IMR-90 (cell line): Measurements from ENCODE around the gene CNPY3. TPM values are rescaled to one million over a fixed set of nuclear protein-coding genes. Genes with fewer than 3 reads are reported as not detected.

Experiments
- ATAC-seq: fragments of 200-7000 bp; cut with Tn5 transposase; 2 replicates; pipeline ENCODE4 v1.9.1; 2020; ENCODE audit warnings: low read depth, mild to moderate bottlenecking, moderate library complexity
- BruUV-seq: library from RNA; stranded (reverse); fragments of 400-500 nt; replicated peaks from 2 replicates; lab custom pipeline; 2021; lab: Mats Ljungman, UMichigan
- CTCF ChIA-PET: fragments of 300-600 bp; formaldehyde crosslinking; extraction: SDS; loops from one replicate; lab custom pipeline; 2021; ENCODE audit warnings: antibody characterized with exemption; lab: Yijun Ruan, JAX
- POLR2A ChIA-PET: fragments of 300-600 bp; sonication (Branson Sonifier 250); formaldehyde crosslinking; loops from one replicate; lab custom pipeline; 2022; ENCODE audit warnings: antibody characterized with exemption; ENCODE audit not compliant: unreplicated experiment; lab: Charles Lee
- DNase-seq: peaks from one replicate; pipeline ENCODE4 v3.0.0; 2013
- H2AFZ ChIP-seq: replicated peaks from 2 replicates; pipeline ENCODE3; 2013; ENCODE audit warnings: low read length, mild to moderate bottlenecking; ENCODE audit not compliant: poor library complexity
- H2AK5ac ChIP-seq: 2 replicates; pipeline ENCODE4 v1.6.1; 2013; ENCODE audit warnings: low read depth, low read length, inconsistent platforms
- H2AK9ac ChIP-seq: replicated peaks from 2 replicates; pipeline ENCODE3; 2013; ENCODE audit warnings: mild to moderate bottlenecking, low read depth, low read length, moderate library complexity; ENCODE audit not compliant: poor library complexity
- H2BK120ac ChIP-seq: 2 replicates; pipeline ENCODE4 v1.6.1; 2013; ENCODE audit warnings: low read depth, low read length, inconsistent platforms
- H2BK15ac ChIP-seq: 3 replicates; pipeline ENCODE4 v1.6.1; 2013; ENCODE audit warnings: low read depth, low read length, inconsistent platforms
- H2BK20ac ChIP-seq: 2 replicates; pipeline ENCODE4 v1.6.1; 2013; ENCODE audit warnings: low read depth, mild to moderate bottlenecking, inconsistent platforms, low read length, moderate library complexity
- H2BK5ac ChIP-seq: 2 replicates; pipeline ENCODE4 v1.6.1; 2013; ENCODE audit warnings: mild to moderate bottlenecking, low read depth, low read length, inconsistent platforms; ENCODE audit not compliant: poor library complexity, severe bottlenecking
- H3K14ac ChIP-seq: replicated peaks from 2 replicates; pipeline ENCODE4 v1.6.1; 2013; ENCODE audit warnings: low read depth, low read length, inconsistent platforms
- H3K18ac ChIP-seq: 2 replicates; pipeline ENCODE4 v1.6.1; 2013; ENCODE audit warnings: low read depth, low read length, control low read depth
- H3K23ac ChIP-seq: 2 replicates; pipeline ENCODE4 v1.6.1; 2013; ENCODE audit warnings: low read depth, low read length, inconsistent platforms
- H3K27ac ChIP-seq: 2 replicates; pipeline ENCODE4 v1.5.1; 2013; ENCODE audit warnings: mild to moderate bottlenecking, control low read depth, low read length; ENCODE audit not compliant: insufficient read depth
- H3K27me3 ChIP-seq: 2 replicates; pipeline ENCODE4 v1.6.1; 2013; ENCODE audit warnings: low read length; ENCODE audit not compliant: control insufficient read depth, insufficient read depth
- H3K36me3 ChIP-seq: 2 replicates; pipeline ENCODE4 v1.6.1; 2013; ENCODE audit warnings: low read length, mixed read lengths; ENCODE audit not compliant: control insufficient read depth, insufficient read depth
- H3K4ac ChIP-seq: 2 replicates; pipeline ENCODE4 v1.6.1; 2013; ENCODE audit warnings: low read depth, low read length, inconsistent platforms
- H3K4me1 ChIP-seq: 2 replicates; pipeline ENCODE4 v1.6.1; 2013; ENCODE audit warnings: low read length, mixed read lengths; ENCODE audit not compliant: control insufficient read depth, insufficient read depth
- H3K4me2 ChIP-seq: 2 replicates; pipeline ENCODE4 v1.6.1; 2013; ENCODE audit warnings: low read depth, mild to moderate bottlenecking, control low read depth, low read length, moderate library complexity
- H3K4me3 ChIP-seq: 2 replicates; pipeline ENCODE4 v1.5.1; 2013; ENCODE audit warnings: low read depth, mild to moderate bottlenecking, control low read depth, low read length, moderate library complexity; ENCODE audit not compliant: insufficient read depth
- H3K56ac ChIP-seq: 2 replicates; pipeline ENCODE4 v1.6.1; 2013; ENCODE audit warnings: low read length, inconsistent platforms; ENCODE audit not compliant: insufficient read depth; ENCODE audit errors: extremely low read depth
- H3K79me1 ChIP-seq, 2 experiments: 2 replicates each; pipeline ENCODE4 v1.6.1; 2013; ENCODE audit warnings: low read length in 2 of 2, inconsistent platforms in 1 of 2, low read depth in 1 of 2
- H3K9ac ChIP-seq: 2 replicates; pipeline ENCODE4 v1.6.1; 2013; ENCODE audit warnings: low read depth, low read length, control low read depth
- H3K9me1 ChIP-seq: 2 replicates; pipeline ENCODE4 v1.6.1; 2013; ENCODE audit warnings: low read length, inconsistent platforms; ENCODE audit not compliant: insufficient read depth
- H3K9me3 ChIP-seq: 2 replicates; pipeline ENCODE4 v1.6.1; 2013; ENCODE audit warnings: low read length; ENCODE audit not compliant: control insufficient read depth, insufficient read depth
- H4K20me1 ChIP-seq: 2 replicates; pipeline ENCODE4 v1.6.1; 2013; ENCODE audit warnings: low read length, inconsistent platforms; ENCODE audit not compliant: insufficient read depth
- H4K5ac ChIP-seq: 2 replicates; pipeline ENCODE4 v1.6.1; 2013; ENCODE audit warnings: mild to moderate bottlenecking, low read depth, low read length, control low read depth
- H4K8ac ChIP-seq, 2 experiments: 2 replicates each; pipeline ENCODE4 v1.6.1; 2013; ENCODE audit warnings: low read depth in 2 of 2, low read length in 2 of 2, control low read depth in 1 of 2, inconsistent platforms in 1 of 2
- H4K91ac ChIP-seq: 2 replicates; pipeline ENCODE4 v1.6.1; 2013; ENCODE audit warnings: low read depth, low read length, inconsistent platforms; ENCODE audit not compliant: insufficient read depth
- BHLHE40 ChIP-seq: fragments of 150-350 bp; IDR thresholded peaks from 2 replicates; pipeline ENCODE4 v1.6.1; 2016; ENCODE audit warnings: mild to moderate bottlenecking, low read depth, low read length
- CEBPB ChIP-seq: IDR thresholded peaks from 2 replicates; pipeline ENCODE4 v1.6.1; 2012; ENCODE audit warnings: low read depth, low read length, improper control_type of control experiment
- CHD1 ChIP-seq: IDR thresholded peaks from 2 replicates; pipeline ENCODE4 v1.6.1; 2012; ENCODE audit warnings: low read depth, low read length, improper control_type of control experiment
- CTCF ChIP-seq: conservative IDR thresholded peaks from 2 replicates; pipeline ENCODE4 v1.5.1; 2012; ENCODE audit warnings: mild to moderate bottlenecking, low read depth, low read length, improper control_type of control experiment
- ELK1 ChIP-seq: fragments of 150-350 bp; IDR thresholded peaks from 2 replicates; pipeline ENCODE4 v1.6.1; 2016; ENCODE audit warnings: low read depth, mild to moderate bottlenecking, low read length, moderate library complexity, borderline replicate concordance
- FOS ChIP-seq: fragments of 150-350 bp; IDR thresholded peaks from 2 replicates; pipeline ENCODE4 v1.6.1; 2016; ENCODE audit warnings: low read depth, low read length
- MAFK ChIP-seq: IDR thresholded peaks from 2 replicates; pipeline ENCODE4 v1.6.1; 2012; ENCODE audit warnings: low read depth, low read length, improper control_type of control experiment
- MAZ ChIP-seq: IDR thresholded peaks from 2 replicates; pipeline ENCODE4 v1.6.1; 2012; ENCODE audit warnings: low read depth, mild to moderate bottlenecking, low read length, improper control_type of control experiment, moderate library complexity, borderline replicate concordance
- MXI1 ChIP-seq: IDR thresholded peaks from 2 replicates; pipeline ENCODE4 v1.6.1; 2012; ENCODE audit warnings: low read depth, mild to moderate bottlenecking, low read length, moderate library complexity, borderline replicate concordance
- POLR2A ChIP-seq: IDR thresholded peaks from 2 replicates; pipeline ENCODE4 v1.6.1; 2012; ENCODE audit warnings: mild to moderate bottlenecking, low read depth, low read length
- RFX5 ChIP-seq: IDR thresholded peaks from 2 replicates; pipeline ENCODE4 v1.8.0; 2012; ENCODE audit warnings: low read depth, mild to moderate bottlenecking, low read length, moderate library complexity
- SMC3 ChIP-seq: fragments of 150-350 bp; IDR thresholded peaks from 2 replicates; pipeline ENCODE4 v1.6.1; 2016; ENCODE audit warnings: low read depth, mild to moderate bottlenecking, antibody characterized with exemption, low read length, moderate library complexity
- WGBS, 2 experiments: methylation state at CpG; one replicate each; pipeline versions ENCODE4 v1.1.5 to v1.1.7; 2013; ENCODE audit warnings: missing lambda C conversion rate in 2 of 2; ENCODE audit not compliant: insufficient read length in 1 of 2; ENCODE audit errors: extremely low coverage in 2 of 2; 5-methylcytosine and 5-hydroxymethylcytosine counted together
- dilution Hi-C: fragments of 300-500 bp; cut with HindIII; formaldehyde crosslinking; loops from one replicate; pipeline ENCODE4 v1.14.3; 2018; ENCODE audit warnings: low sequenced_read_pairs; ENCODE audit not compliant: unreplicated experiment
- in situ Hi-C: fragments of 300-500 bp; cut with MboI; formaldehyde crosslinking; loops from 3 replicates; pipeline ENCODE4 v1.14.3; 2019; ENCODE audit warnings: low sequenced_read_pairs, inconsistent platforms, mixed read lengths
- intact Hi-C: fragments of 100-400 bp; cut with micrococcal nuclease; formaldehyde crosslinking; loops from 2 replicates; pipeline ENCODE4 v1.10.0; 2022
- polyA plus RNA-seq, 3 experiments: library from polyadenylated mRNA; depleted of rRNA; stranded (reverse); fragments of >200 nt; gene quantifications; 2 replicates each; pipeline ENCODE4 v1.2.3, GENCODE V29; 2012; ENCODE audit warnings: low replicate concordance in 1 of 3
- total RNA-seq: library from RNA; depleted of rRNA; stranded (reverse); fragments of >200 nt; gene quantifications from 2 replicates; pipeline ENCODE4 v1.2.3, GENCODE V29; 2012
- TF ChIP-seq, protein P1 (sequence below): fragments of 150-350 bp; IDR thresholded peaks from 2 replicates; pipeline ENCODE4 v1.6.1; 2017; ENCODE audit warnings: mild to moderate bottlenecking, antibody characterized with exemption, low read length, low read depth

CNPY3 gene
- total and polyA plus RNA-seq, 2 of the 4 experiments (the other 2 are of a cell fraction) = 13.3 to 39.2 TPM

DNA sequence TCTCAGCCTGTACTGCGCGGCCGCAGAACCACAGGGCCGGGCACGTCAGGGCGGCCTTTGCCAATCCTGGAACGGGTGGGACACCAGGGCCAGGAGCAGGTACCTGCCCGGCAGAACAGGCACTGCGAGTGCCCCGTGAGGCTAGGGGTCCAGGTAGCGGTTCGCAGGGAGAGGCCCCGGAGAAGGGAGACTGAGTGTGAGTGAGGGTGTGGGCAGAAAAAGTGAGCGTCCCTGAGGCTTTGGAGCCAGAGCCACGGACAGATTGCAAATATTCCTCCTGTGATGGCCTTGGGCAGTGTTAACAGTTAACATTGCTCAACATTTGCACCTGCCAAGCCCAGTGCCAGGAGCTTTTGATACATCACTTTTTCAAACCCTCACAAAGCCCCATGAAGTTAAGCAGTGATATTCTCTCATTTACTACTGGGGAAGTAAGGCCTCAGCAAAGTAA, 31.8 kb downstream of the CNPY3 start (continued):
- TF ChIP-seq, protein P1, sequence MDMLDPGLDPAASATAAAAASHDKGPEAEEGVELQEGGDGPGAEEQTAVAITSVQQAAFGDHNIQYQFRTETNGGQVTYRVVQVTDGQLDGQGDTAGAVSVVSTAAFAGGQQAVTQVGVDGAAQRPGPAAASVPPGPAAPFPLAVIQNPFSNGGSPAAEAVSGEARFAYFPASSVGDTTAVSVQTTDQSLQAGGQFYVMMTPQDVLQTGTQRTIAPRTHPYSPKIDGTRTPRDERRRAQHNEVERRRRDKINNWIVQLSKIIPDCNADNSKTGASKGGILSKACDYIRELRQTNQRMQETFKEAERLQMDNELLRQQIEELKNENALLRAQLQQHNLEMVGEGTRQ = no peak
- no peak for TF ChIP-seq MAZ

DNA sequence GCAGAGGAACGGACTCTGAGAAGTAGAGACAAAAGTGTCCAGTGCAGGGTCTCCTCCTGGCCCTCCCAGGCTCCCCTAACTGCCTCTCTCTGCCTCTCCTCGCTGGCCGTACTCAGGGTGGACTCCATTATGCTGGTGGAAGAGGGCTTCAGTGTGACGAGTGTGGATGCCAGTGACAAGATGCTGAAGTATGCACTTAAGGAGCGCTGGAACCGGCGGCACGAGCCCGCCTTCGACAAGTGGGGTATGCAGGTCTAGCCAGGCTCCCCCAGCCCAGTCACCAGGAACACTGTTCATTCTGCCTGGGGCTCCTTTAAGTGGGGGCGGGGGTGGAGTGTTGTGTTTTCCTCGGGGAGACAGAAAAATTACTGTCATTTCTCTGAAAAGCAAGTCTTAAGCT, 32.8 kb downstream of the CNPY3 start:
- Histone ChIP-seq H2BK20ac (no peak overlapping the region), H2AFZ (no peak overlapping the region), H2BK120ac (no peak overlapping the region), H3K79me1 (peaks cover 0 to 3% of the 10 kb centered on the region in 2 experiments; a peak in 1 of 4 replicates), H3K4ac (no peak overlapping the region), H3K27ac (no peak overlapping the region), H3K9ac (no peak overlapping the region), H2AK9ac (peak overlapping the region; percentile 72), H3K23ac (no peak overlapping the region), H3K14ac (no peak overlapping the region), H4K91ac (no peak overlapping the region), H3K18ac (no peak overlapping the region), H2AK5ac (no peak overlapping the region), H2BK5ac (no peak overlapping the region), H2BK15ac (no peak overlapping the region), H4K20me1 (no peaks in the 10 kb centered on the region), H3K9me3 (no peaks in the 10 kb centered on the region), H3K36me3 (peaks cover 35% of the 10 kb centered on the region), H3K56ac (no peak overlapping the region), H4K8ac (no peak overlapping the region), H3K9me1 (no peaks in the 10 kb centered on the region), H3K4me1 (peaks cover 7% of the 10 kb centered on the region; the same call in 1 of the 2 replicates), H4K5ac (no peak overlapping the region), H3K4me2 (no peak overlapping the region), H3K27me3 (no peaks in the 10 kb centered on the region), H3K4me3 (no peak overlapping the region)
- DNase-seq (no peak), ATAC-seq (no peak)
- in situ Hi-C loops (no loop called here), dilution Hi-C loops (no loop called here), intact Hi-C loops (no loop called here)
- 100% methylated on average over 1 of the region's 12 CpGs; no CpG with 5 or more reads in 1 of the 2 experiments for WGBS, 2 experiments
- ChIA-PET POLR2A (no interaction called here), CTCF (no interaction called here)
- BruUV-seq = no TSS peak
- TF ChIP-seq SMC3 (no peak), CEBPB (no peak), CTCF (no peak), ELK1 (no peak), MXI1 (no peak), RFX5 (no peak), BHLHE40 (no peak), POLR2A (no peak), MAZ (no peak), CHD1 (no peak), FOS (no peak), MAFK (no peak)
- TF ChIP-seq, protein P1 = no peak
